Body of pancreas (tissue), 4 donors: Measurements from ENCODE around the gene MLEC.

Experiments used
- POLR2A ChIP-seq, 3 donors: fragments of 450-650 bp; IDR thresholded peaks; one replicate each; pipeline ENCODE4 v1.6.1; 2016; ENCODE audit warnings: antibody characterized with exemption in 3 of 3, mild to moderate bottlenecking in 2 of 3
- TF ChIP-seq, protein P1 (sequence below), 7 experiments: fragments of 450-650 bp in 4 of 7; fragments of 200-600 bp in 3 of 7; sonication (generic) in 3 of 7; IDR thresholded peaks; one replicate each; pipeline ENCODE4 v1.5.1; 2016 to 2019; ENCODE audit warnings: antibody characterized with exemption in 7 of 7

DNA sequence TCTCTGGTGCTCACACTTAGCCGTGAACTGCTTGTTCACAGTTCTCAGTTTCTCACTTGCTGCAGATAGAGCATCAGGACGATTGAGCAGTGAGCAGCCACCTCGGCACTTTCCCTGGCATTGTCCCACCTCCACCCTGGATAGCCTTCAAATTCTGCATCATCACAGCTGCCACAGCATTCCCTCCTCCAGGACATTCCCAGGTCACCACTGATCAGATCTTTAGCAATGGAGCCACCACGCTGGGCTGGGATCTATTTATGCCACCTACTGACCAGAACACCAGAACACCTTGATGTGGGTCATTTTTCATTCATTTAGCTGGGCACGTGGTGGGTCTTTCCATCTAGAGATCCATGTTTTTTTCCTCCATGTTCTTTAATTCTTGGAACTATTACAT, 62.3 kb downstream of the MLEC start:
- no peak for TF ChIP-seq POLR2A (IDR thresholded peaks at IDR 0.05)
- TF ChIP-seq, protein P1, sequence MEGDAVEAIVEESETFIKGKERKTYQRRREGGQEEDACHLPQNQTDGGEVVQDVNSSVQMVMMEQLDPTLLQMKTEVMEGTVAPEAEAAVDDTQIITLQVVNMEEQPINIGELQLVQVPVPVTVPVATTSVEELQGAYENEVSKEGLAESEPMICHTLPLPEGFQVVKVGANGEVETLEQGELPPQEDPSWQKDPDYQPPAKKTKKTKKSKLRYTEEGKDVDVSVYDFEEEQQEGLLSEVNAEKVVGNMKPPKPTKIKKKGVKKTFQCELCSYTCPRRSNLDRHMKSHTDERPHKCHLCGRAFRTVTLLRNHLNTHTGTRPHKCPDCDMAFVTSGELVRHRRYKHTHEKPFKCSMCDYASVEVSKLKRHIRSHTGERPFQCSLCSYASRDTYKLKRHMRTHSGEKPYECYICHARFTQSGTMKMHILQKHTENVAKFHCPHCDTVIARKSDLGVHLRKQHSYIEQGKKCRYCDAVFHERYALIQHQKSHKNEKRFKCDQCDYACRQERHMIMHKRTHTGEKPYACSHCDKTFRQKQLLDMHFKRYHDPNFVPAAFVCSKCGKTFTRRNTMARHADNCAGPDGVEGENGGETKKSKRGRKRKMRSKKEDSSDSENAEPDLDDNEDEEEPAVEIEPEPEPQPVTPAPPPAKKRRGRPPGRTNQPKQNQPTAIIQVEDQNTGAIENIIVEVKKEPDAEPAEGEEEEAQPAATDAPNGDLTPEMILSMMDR (IDR thresholded peaks at IDR 0.05) = no peak
